Iris pigment epithelial cell (primary cell): ENCODE results near the gene RGS9BP.
"Not testable (repeated sequence)": the region's sequence is repeated elsewhere in the genome, so short reads cannot be mapped to it uniquely, and the experiment has no call there.

ENCODE experiments used
- DNase-seq: peaks from one replicate; pipeline ENCODE4 v3.0.0-alpha.2; 2011; ENCODE audit warnings: low read depth

The RGS9BP gene, protein sequence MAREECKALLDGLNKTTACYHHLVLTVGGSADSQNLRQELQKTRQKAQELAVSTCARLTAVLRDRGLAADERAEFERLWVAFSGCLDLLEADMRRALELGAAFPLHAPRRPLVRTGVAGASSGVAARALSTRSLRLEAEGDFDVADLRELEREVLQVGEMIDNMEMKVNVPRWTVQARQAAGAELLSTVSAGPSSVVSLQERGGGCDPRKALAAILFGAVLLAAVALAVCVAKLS

DNA sequence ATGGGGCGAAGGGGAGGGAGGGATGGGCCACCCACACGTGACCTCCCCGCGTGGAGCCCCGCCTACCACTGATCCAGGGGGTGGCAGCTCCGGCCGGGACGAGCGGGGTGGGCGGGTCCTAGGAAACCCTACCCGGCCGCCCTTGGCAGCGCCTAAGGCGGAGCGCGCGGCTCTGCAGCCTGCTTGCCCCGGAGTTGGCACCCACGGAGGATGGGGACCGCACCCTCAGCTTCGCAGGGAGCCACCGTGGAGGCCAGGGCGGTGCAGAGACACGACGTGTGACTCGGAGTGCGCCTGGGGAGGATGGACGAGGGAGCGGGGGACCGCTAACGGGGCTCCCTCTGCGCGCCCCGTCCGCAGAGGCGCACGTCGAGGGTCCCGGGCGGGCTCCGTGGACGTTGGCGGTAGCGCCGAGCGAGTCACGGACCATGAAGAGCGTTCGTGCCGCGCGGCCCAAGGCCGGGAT, at the start of gene RGS9BP:
Gene RGS9BP, plus strand, starts transcription at position 129 of the 466 bp plus-strand sequence. CDS start 416 bp downstream, outside the sequence.
- peak; percentile 72 for DNase-seq

DNA sequence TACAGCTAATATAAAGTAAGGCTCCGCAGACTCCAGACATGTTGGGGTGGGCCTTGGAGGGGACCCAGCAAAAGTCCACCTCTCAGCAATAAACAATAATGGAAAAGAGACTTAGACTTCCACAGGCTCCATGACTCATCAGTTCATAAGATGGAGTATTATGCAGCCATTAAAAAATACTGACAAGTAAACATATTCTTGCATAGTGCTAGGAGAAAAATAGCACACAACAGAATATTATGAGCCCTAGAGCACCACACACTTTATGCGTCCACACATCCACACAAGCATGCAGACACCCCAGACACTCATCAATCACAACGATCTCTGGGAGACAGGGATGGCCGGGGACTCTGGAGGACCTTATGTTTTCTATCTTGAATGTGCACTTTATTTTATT, 48.7 kb upstream of the RGS9BP start:
- no peak for DNase-seq

DNA sequence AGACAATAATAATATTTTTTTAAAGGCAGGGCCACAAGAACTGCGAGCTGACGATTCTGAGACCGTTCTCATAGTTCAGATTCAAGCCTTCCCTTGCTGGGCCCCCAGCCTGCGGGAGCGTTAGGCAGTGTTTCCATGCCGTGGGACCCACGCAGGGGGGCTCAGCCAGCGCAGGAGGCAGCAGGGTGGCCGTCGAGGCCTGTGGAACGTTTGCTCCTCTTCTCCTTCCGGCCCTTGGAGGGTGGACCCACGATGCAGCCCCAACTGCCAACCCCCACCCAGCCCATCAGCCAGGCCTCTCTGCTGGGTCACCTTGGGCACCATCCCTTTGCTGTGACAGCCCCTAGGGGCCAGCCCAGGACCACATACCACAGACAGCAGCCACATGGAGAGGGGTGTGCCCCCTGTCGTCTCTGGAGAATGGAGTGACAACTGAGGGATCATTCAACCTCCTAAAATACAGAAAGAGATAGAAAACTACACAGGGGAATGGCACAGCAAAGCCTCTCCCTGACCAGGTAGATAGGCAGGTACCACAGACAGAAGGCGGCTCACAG, 47.9 kb upstream of the RGS9BP start:
- DNase-seq, result no peak

DNA sequence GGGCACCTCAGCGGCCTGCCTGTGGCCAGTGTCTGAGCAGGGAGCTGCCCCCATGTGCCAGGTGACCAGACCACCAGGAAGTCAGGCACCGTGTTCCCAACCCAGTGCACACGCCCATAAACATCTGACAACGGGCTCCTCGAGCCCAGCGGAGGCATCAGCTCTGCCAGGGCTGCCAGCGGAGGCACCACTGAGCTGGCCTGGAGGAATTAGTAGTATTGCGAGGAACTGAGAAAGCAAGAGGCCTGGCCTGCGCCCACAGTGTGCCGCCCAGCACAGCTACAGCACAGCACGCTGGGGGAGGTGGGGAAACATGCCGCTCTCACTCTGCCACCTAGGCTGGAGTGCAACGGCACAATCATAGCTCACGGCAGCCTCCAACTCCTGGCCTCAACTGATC, 45.3 kb upstream of the RGS9BP start:
- no peak for DNase-seq

DNA sequence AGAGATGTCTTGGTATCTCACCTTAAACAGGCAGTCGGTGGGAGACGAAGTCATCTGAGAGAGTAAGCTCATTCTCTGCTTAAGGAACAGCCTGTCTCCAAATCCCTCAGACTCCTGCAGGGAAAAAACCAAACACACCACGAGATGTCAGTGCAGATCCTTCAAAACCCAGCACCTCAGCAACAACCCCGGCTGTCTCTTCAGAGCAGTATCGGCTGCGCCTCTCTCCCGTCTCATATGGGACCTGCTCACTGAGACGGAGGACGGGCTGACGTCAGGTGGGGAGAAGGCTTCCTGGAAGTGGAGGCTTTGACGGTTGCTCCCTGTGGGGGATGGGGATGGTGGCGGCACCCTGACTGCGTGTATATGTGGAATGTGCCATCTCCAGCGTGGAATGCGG, 44.3 kb upstream of the RGS9BP start:
- DNase-seq, result no peak

DNA sequence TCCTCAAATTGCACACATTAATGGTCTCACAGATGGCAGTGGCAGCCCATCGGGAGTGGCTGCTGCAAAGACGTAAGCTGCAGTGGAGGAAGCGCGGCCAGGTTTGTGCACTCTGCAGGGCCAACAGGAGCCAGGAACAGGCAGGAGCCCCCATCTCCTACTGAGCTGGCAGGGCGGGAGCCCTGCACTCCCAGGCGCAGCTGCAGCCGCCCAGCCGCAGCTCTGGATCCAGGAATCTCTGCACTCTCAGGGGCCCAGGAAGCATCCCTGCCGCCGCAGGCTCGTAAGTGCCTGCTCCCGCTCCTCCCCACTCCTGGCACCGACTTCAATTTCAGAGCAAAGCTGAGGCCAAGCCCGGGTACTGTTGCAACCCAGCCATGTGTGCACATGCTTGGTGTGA, 38.2 kb upstream of the RGS9BP start:
- DNase-seq, result no peak

DNA sequence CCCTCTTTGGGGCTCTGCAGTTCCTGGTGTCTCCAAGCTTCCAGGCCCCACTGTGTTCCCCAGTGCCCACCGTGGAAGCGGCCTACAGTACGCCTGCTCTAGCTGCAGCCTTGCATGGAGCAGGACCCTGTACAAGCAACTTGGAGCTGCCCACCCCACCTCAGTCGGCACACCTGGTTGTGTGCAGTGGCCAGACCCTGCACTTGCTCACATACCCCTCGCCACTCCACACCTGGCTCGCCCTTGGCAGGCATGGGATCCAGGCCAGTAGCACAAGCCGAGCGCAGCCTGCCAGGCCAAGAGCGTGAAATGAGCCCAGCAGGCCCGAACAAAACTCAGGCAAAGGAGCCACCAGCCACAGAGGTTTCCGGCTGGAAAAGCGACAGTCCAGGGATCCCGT, 37.0 kb upstream of the RGS9BP start:
- DNase-seq, result no peak

DNA sequence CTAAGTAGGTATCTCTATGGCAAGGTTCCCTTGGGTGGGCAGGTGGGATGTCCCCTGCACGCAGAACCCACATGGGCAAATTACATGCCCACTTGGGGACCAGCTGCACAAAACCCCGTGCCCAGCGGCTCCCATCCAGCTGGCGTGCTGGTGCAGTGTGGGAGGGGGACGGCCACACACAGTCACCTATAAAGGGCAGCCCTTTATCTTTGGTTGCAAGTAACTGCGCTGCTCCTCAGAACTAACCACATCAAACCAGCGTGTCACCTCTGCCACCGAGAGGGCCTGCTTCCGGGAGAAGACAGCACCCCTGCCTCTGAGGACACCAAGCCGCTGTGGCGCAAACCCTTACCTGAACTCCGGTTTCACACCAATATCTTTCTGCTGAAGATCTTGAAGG, 32.9 kb upstream of the RGS9BP start:
- no peak for DNase-seq

DNA sequence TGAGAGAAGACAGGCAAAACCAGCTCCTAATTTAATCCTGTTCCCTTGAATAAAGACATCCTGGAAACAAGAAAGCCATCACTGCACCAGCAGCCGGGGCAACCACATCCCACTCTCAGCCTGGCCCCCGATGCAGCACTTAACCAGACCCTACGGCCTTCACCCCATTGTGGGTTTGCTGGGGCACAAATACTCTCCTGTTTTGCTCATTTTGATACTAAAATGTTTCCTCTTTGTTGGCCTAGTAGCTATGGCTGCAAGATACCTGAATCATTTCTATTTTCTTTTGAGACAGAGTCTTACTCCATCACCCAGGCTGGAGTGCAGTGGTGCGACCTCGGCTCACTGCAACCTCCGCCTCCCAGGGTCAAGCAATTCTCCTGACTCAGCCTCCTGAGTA, 29.1 kb upstream of the RGS9BP start:
- DNase-seq, result no peak

DNA sequence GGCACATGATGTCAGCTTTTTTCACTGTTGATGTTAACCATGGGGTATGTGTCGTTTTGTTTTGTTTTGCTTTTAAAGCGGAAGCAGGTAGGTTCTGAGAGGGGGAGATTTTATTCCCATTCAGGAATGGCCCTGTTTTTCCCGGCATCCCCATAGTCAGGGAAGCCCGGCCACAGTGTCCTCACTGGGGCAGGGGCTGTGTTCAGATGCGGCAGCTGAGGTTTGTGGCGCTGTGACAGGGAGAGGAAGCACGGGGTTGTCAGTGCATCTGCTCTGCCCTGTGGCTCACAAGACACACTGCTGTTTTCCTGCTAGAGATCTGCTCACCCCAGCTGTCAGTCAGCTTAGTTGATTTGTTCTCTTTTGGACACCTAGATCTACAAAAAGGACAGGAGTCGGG, 28.3 kb upstream of the RGS9BP start:
- DNase-seq, result no peak

DNA sequence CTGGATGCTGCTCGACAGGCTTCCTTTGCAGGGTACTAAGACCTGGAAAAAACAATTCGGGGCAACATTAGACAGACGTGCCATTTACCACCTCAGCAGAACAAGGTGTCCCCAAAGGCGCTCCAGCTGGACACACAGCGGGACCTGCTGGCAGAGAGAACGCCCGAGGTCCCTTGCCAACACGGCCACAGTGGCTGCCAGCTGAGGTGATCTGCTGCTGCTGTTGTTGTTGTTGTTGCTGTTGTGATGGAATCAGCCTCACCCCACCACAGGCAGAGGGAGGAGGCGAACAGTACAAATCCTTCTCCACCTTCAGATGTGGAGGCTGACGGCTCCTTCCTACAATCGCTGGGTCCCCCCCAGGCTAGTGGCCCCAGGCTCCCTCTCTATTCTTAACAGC, 25.9 kb upstream of the RGS9BP start:
- no peak for DNase-seq

DNA sequence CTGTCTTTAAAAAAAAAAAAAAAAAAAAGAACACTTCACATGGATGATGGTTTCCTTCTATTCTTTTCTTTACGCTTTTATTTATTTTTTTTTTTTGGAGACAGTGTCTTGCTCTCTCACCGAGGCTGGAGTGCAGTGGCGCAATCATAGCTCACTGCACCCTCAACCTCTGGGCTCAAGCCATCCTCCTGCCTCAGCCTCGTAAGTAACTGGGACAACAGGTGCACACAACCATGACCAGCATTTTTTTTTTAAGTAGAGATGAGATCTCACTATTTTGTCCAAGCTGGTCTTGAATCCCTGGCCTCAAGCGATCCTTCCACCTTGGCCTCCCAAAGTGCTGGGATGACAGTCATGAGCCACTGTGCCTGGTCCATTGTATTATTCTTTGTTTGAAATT, 25.0 kb upstream of the RGS9BP start:
- DNase-seq, result no peak

DNA sequence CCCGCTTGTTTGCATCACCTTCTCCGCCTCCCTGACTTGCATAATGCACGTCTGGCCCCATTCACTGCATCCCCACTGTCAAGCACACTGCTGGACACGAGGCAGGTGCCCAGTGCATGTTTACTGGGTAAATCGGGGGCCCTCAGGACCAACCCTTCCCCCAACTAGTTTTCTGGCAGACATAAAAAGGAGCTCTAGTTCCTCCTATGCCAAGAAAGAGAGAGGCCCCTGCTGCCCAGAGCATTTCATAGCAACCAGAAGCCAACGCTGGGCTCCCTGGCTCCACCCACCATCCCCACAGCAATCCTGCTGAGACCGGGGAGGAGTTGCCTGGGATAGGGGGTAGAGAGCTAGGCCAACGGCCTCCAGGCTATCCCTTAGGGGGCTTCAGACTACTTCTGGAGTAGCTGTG, 23.9 kb upstream of the RGS9BP start:
- DNase-seq, result peak; percentile 42

DNA sequence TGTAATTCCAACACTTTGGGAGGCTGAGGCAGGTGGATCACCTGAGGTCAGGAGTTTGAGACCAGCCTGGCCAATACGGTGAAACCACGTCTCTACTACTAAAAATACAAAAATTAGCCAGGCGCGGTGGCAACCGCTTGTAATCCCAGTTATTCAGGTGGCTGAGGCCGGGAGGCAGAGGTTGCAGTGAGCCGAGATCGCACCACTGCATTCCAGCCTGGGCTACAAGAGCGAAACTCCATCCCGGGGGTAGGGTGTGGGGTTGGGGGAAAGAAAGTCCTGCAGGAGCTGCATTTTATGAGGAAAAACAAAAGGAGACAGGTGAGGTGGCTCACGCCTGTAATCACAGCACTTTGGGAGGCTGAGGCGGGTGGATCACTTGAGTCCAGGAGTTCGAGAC, 23.3 kb upstream of the RGS9BP start:
- not testable (repeated sequence) for DNase-seq

DNA sequence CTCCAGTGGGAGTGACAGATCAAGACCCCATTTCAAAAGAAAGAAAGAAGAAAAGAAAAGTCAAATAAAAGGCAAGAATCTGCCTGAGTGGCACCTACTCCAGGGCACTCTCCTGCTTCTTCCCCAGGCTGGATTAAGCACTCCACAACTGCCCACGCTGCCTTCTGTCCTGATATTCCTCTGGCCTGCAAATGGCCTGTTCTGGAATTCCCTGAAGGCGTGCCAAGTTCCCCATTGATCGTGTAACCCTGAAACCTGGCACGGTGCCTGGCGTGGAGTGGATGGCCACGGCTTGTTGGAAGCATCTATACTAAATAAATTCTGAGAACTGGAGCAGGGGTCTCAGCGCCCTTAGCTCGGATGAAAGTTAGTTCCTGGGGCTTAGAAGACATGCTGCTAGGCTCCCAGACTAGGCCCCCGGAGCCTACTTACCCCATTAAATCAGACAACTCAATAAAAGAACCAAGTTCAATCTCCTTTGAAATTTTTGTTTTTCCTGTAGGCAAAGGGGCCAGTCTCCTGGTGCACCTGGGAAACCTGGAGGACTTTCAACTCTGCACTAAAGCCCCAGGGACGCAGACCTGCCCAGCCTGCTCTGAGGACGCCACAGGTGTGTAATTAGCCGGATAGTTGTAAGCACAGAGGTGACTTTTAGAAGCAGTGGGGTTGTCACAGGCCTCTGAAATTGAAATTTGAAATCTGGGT, 22.6 kb upstream of the RGS9BP start:
- peak; percentile 65 for DNase-seq

DNA sequence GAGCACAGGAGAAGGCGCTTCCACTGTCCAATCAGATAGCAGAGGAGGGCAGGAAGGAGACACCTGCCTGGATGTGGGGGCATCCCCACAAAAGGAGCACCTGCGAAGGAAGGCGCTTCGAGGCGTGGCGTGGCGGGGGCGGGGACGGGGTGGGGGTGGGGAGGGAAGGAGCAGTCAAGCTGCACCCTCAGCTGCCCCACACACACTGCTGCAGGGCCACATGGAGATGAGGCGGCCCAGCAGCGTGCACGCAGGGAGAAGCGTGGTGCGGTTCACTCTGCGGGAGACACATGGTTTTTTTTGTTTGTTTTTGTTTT, 22.1 kb upstream of the RGS9BP start:
- no peak for DNase-seq

DNA sequence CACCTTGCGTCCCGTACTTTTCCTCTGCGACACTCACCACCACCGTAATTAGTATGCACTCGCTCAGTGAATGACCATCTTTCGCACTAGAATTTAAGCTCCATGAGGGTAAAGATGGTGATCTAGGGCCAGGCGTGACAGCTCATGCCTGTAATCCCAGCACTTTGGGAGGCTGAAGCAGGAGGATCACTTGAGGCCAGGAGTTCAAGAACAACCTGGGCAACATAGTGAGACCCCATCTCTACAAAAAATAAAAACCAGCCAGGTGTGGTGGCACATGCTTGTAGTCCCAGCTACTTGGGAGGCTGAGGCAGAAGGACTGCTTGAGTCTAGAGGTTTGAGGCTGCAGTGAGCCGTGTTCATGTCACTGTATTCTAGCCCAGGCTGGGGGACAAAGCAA, 19.3 kb upstream of the RGS9BP start:
- DNase-seq, result not testable (repeated sequence)

DNA sequence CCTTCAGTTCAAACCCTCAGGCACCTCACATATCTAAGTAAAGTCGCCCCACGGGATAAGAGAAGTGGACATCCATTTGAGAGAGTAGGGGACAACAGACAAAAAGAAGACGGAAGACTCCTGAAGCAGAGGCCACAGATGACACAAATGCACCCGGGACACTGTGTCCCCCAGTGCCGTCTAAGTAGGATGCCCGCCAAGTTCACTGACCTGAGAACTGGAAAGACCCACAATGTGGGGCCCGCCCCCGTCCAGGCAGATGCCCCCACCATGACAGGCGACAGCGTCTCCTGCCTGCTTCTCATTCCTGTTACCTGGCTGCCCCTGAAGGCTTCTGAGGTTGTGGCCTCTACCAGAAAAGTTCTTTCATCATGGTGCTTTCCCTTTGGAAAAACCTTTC, 17.6 kb upstream of the RGS9BP start:
- no peak for DNase-seq

DNA sequence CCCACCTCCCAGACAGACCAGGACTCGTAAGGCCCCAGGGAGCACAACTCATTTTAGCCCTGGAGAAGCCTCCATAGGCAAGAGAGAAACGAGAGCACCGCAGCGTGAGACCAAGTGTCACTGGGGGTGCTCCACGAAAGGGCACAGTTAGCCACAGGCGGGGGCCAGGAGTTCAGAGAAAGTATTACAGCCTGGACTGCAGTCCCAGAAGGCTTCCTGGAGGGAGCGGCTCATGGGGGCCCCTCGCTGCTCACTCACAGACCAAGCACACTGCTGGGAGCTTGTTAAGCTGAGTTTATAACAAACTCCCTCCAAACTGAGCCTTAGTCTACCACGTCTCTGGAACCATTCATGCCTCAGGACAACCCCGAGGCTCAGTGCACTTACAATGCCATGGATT, 17.1 kb upstream of the RGS9BP start:
- DNase-seq, result no peak

DNA sequence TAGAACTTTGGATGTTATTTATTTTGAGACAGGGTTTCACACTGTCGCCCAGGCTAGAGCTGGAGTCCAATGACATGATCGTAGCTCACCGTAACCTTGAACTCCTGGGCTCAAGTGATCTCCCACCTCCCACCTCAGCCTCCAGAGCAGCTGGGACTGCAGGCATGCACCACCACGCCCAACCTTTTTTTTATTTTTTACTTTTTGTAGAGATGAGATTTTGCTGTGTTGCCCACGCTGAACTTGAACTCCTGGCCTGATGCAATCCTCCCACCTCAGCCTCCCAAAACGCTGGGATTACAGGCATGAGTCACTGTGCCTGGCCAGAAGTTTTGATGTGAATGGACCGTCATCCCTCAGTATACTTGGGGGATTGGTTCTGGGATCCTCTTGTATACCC, 14.3 kb upstream of the RGS9BP start:
- peak; percentile 16 for DNase-seq

DNA sequence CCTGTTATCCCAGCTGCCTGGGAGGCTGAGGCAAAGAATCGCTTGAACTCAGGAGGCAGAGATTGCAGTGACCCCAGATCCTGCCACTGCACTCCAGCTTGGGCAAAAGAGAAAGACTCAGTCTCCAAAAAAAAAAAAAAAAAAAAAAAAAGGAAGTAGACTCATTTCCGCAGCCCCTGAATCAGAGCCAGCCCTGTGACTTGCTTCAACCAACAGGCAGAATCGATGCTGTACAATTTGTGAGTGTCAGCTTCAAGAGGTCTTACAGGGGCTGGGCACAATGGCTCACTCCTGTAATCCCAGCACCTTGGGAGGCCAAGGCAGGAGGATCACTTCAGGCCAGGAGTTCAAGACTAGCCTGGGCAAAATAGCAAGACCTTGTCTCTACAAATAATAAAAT, 13.5 kb upstream of the RGS9BP start:
- peak; percentile 78 for DNase-seq

DNA sequence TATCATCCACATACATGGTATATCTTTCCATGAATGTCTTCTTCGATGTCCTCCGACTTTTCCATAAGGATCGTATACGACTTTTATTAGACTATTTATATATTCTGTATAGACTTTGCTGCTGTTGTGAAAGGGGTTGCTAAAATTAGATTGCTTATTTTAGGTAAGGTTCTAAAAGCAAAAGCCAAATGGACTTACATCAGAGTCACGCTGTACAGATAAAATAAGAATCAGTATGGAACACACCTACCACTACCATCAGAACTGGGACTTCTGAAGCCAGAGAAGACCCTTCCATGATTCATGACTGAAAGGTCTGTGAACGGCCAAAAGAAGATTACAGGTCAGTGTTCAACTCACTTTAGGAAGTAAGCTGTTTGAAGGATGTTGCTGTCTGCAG, 9.6 kb upstream of the RGS9BP start:
- no peak for DNase-seq

DNA sequence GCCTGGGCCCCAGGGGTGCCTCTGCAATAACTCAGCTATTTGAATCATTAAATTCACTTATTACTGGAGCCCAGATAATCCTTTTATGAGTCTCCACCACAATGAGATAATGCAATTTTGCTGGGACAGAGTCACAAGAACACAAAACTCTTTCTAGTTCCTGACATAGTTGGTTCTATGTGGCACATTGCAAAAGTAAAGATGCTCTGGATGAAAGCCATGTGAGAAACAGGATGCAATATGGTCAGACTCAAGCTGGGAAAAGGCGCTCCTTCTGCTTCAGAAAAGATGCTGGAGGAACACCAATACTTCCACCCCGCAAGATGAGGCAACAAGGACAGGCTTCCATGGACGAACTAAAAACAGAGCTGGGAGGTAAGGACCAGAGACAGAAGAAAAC, 6.3 kb upstream of the RGS9BP start:
- peak; percentile 10 for DNase-seq
